ENCODE measurements around the gene CDH26.

GRCh38 chr20:60008130-60008808 is 50.0 kb downstream of the CDH26 start:
- TF ChIP-seq CTCF (IDR thresholded peaks at IDR 0.05; ENCODE audit: borderline replicate concordance, extremely low read depth, low read length, poor library complexity, severe bottlenecking) (no peak), EZH2 (IDR thresholded peaks at IDR 0.05; ENCODE audit: borderline replicate concordance, low read depth, low read length, severe bottlenecking) (no peak)

Measured in DND-41 (cell line).